C4-2B (cell line): Measurements from ENCODE around the gene DXO.

Experiments
- H3K27ac ChIP-seq: fragments of 450-650 bp; 2 replicates; pipeline ENCODE4 v1.5.1; 2017
- CTCF ChIP-seq: fragments of 450-650 bp; conservative IDR thresholded peaks from 2 replicates; pipeline ENCODE4 v1.5.1; 2017; ENCODE audit warnings: mild to moderate bottlenecking
- ZFX ChIP-seq: fragments of 450-650 bp; IDR thresholded peaks from 2 replicates; pipeline ENCODE4 v1.6.1; 2017

Gene DXO

GRCh38 chr6:31970604-31971271 is 1.2 kb downstream of the DXO start:
- peak overlapping the region; percentile 76 for H3K27ac ChIP-seq

GRCh38 chr6:31969712-31970603 is 2.0 kb downstream of the DXO start:
- peak overlapping the region; percentile 76 for H3K27ac ChIP-seq
- TF ChIP-seq CTCF (no peak), ZFX (no peak)

More at GRCh38 chr6:31970604-31971271, 1.2 kb downstream of the DXO start:
- TF ChIP-seq CTCF (no peak), ZFX (no peak)

GRCh38 chr6:31968791-31969711 is 2.9 kb downstream of the DXO start:
- TF ChIP-seq CTCF, result no peak
- no peak for TF ChIP-seq ZFX
- H3K27ac ChIP-seq, result no peak overlapping the region

GRCh38 chr6:31968326-31968725 is 3.6 kb downstream of the DXO start:
- TF ChIP-seq CTCF (no peak), ZFX (no peak)
- no peak overlapping the region for H3K27ac ChIP-seq

- TF ChIP-seq CTCF (no peak), ZFX (no peak)
- no peak overlapping the region for H3K27ac ChIP-seq
These were observed 4.0 kb downstream of the DXO start for GRCh38 chr6:31967926-31968320.

GRCh38 chr6:31966997-31967925 is 4.7 kb downstream of the DXO start:
- no peak overlapping the region for H3K27ac ChIP-seq
- no peak for TF ChIP-seq ZFX
- no peak for TF ChIP-seq CTCF
